Activated naive CD4-positive, alpha-beta T cell treated with Interleukin-2 at 50 U/mL for 16 hours (primary cell): Measurements from ENCODE around the gene SAMD14.
A peak's percentile ranks its signal among the peaks of the same experiment; 100 is the strongest.

ENCODE experiments used
- DNase-seq: peaks from one replicate; pipeline ENCODE4 v3.0.0-alpha.2; 2020

SAMD14 gene

DNA sequence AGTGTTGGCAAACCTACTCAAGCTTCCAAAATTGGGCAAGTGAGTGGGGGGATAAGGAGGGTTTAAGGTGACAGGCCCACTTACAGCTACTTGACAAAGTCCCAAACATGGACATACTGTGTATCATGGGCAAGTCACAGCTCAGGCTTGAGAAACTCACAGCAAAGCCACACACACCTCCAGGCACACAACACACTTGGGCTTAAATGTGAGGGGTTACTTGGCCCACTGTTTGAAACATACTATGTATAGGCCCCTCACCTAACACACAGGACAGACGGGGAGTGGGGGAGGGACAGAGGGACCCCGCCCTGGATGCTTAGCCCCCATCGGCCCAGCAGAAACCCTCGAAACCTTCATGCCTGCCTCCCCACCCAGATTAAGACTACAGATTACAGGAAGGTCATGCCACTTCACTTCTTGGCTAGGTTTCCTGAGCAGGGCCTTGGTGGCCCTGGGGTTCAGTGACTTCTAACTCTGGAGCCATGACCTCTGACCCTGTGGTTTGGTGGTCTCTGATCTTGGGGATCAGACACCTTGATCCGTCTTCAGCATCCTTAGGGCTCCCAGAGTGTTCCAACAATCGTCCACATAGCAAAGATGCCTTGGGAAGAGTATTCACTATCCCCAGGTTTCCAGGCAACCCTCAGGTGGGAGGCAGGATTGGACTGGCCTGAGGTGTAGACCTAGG, 2.3 kb upstream of the SAMD14 start:
- DNase-seq = no peak

DNA sequence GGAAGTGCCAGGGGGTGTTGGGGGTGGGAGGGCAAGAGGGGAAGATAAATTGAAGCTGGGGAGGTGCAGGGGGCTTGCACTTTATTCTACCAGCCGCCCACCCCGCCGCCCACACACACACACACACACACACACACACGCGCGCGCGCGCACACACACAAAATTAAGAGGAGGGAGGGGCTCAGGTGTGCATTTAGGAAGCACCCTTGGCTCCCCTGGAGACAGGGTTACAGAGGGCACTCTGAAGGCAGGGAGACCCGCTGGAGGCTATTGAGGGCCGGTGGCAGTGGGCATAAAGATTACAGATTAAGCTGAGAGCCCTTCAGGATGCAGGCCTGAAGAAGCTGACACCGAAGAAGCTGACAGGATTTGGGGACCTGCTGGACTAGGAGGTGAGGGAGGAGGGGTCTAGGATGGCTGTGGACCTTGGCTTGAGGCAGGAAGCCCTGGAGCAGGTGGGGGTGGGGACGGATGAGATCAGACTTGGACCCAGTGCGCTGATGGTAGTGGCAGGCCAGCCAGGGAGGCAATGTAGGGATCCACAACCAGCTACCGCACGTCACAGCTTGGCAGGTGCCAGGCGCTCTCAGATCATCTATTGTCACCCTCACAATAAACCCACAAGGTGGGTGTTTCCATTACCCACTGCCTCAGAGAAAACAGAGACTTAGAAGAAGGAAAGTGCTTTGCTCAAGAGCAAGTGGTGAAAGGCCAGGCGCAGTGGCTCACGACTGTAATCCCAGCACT, 772 bp upstream of the SAMD14 start:
- DNase-seq = no peak

DNA sequence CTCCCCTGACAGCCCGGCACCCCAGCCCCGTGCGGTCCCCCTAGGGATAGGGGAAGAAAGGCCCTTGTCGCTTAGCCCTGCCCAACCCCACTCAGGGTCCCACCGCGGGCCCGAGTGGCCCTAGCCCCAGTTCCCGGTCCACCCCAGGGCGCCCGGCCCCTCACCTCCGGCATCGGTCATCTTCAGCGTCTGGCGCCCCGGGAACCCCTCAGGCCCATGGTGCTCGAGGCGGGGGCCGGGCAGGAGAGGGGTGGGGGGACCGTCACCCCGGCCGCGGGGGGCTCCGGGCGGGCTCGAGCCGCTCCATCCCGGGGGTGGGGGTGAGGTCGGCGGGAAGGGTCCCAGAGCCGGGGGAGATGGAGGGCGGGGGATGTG, 620 bp downstream of the SAMD14 start:
- DNase-seq = no peak

DNA sequence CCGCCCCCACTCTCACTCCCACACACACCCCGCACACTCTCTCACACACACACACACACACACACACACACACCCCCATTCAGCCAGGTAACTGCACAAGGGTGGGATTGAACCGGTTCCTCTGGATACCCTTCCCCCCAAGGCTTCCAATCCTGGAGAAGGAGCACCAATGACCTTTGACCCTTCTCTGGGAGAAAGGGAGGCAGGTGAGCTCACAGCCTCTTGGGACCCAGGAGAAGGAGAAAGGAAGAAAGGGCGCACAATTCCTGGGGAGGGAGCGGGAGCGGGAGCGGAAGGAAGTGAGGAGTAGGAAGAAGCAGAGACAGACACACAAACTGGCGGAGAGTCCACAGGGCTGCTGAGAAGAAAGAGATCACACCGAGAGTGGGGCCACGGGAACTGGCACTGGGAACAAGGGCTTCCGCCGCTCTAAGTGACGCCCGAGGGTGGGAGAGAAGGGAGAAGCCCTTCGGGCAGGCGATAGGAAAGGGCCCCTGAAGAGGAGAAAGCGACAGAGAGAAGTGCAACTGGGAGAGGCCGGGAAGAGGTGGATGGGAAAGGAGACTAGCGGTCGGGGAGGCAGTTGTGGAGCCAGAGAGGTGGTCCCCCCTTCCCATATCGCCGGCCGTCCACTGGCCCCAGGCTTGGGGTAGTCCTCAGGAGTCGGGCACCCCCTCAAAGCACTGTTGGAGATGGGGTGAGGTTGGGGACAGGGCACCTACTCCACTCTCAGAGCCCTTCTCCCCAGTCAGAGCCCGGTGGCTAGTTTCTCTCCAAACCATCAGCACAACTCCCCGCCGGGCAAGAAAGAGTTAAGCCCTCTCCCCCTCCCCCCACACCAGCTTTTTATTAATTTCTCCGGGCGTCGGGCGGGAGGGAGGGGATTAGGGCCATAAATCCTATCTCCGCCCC, 1.3 kb downstream of the SAMD14 start:
- no peak for DNase-seq

DNA sequence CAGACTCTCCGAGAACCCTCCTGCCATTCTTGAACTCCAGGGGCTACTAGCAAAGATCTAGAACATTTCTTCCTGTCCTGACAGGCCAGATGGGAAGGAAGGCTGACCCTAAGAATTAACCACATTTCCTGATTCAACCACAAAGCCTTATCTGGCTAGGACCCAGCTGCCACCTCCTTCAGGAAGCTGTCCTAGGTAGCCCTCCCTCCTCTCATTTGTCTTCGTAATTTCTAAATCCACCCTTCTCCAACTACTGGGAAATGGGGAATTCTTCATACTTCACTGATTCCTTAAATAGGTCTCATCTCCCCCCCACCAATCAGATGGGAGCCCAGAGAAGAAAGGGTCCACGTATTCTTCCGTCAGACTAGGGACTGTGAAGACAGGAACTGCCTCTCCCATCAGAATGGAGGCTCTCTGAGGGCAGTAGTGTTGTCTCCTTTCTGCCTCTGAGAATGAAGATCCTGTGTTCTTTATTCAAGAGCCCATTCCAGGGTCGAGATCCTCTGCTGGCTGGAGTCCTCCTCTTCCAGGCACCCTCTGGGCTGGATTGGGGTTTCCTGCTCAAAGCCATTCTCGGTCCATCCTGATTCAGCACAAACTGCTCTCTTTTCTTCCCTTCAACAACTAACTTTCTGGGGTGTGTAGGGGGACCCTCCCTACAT, 2.1 kb downstream of the SAMD14 start:
- DNase-seq = no peak

DNA sequence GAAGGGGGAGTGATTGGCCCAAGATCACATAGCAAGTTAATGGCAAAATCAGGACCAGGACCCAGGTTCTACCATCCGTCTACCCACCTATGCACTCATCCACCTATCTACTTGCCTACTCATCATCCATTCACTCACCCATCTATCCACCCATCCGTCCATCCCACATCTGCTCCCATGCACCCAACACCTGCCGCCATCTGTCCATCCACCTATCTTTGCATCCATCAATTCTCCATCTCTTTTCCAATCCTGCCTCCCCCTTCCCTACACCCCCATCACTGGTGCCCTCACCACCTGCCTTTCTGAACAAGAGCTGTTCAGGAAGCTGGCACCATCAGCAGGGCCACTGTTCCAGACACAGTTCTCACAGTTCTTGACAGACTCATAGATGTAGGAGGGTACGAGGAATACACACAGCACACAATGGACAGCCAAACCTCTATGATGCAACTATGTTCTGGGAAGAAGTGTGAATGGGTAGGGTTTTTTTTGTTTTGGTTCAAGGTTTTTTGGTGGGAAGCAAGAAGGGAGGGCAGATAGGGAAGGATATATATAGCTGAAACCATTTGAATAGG, 4.5 kb downstream of the SAMD14 start:
- no peak for DNase-seq

DNA sequence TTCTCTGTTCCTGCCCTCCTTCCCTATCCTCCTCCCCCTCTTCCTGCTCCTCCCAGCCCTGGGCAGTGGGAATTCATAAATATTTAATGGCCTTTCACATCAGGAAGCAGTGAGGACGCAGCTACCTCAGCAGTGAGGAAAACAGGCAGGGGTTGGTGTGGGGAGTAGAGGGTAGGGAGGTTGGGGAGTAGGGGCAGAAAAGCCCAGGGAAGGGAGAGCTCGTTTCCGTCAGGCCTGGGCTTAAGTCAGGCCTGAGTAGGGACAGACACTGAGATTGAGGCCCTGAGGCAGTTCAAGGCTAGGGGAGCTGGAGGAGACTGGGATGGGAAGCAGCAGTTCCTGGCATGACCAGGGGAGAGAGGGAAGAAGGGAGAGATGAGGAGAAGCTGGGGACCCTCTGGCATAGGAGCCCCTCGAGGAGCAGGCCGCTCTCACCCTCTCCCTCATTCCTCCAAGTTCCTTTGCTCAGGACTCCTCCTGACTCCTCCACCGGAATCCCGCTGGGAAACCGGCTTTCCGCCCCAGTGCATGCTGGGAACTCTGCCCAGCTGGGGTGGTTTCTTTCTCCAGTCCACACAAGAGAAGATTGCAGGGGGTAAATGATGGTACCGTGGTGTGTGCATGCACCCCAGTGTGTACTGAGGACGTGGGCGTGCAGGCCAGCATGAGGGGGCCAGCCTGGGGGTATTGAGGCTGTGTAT, 6.2 kb downstream of the SAMD14 start:
- DNase-seq = no peak

DNA sequence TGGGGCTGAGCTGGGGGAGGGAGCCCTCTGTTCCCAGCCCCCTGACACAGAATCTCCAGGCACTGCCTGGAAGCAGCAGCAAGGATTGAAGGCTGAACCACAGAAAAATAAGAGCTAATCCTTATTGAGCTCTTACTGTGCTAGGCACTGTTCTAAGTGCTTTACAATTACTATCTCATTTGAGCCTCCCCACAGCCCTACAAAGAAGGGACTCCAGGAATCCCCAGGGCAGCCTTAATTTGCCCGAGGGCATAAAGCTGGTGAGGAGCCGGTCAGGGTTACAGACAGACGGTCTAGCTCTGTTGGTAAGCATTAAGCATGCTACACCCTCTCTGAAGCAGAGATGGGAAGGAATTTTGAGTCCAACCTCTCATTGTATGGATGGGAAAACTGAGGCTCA, 7.0 kb downstream of the SAMD14 start:
- DNase-seq = no peak

DNA sequence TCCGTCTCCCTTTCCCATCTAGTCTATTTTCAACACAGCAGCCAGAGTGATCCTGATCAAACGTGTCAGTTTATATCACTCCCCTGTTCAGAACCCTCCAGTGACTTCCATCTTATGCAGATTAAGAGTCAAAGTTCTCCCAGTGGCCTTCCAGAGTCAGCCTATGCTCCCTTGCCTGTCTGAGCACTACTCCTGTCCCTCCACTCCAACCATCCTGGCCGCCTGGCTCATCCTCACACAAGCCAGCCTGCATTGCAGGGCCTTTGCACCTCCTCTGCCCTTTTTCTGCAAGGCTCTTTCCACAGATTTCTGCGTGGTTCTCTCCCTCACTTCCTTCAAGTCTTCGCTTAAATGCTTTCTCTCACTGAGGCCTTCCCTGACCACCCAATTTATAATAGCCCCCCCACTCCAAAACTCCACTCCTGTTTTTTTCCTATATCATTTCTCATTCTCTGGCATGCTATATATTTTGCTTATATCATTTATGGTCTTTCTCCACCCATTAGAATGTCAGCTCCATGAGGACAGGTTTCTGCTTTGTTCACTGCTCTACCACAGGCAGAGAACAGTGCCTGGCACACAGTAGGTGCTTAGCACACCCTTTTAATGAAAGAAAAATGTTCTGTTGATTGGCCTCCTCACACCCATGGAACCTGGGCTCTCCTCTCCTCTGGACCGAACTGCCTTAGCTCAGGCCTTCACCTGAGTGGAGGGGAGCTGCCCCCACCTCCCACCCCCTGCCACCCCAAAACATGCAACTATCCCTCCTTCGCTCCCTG, 9.3 kb downstream of the SAMD14 start:
- DNase-seq = no peak

DNA sequence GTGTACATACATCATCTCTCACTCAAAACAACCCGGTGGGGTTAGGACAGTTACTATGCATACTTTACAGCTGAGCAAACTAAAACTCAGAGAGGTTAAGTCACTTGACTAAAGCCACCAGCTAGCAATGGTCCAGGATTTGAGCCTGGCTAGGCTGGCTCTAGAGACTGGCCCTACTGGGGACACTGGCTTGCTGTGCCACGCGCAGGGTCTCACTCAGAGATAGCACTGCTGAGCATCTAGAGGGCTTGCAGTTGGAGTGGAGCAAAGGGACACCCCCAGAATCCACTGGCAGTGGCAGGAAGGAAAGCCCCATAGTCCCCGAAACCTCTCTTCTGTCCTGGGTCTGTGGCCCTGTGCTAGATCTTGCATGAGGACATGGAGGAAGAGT, 11.1 kb downstream of the SAMD14 start:
- no peak for DNase-seq

DNA sequence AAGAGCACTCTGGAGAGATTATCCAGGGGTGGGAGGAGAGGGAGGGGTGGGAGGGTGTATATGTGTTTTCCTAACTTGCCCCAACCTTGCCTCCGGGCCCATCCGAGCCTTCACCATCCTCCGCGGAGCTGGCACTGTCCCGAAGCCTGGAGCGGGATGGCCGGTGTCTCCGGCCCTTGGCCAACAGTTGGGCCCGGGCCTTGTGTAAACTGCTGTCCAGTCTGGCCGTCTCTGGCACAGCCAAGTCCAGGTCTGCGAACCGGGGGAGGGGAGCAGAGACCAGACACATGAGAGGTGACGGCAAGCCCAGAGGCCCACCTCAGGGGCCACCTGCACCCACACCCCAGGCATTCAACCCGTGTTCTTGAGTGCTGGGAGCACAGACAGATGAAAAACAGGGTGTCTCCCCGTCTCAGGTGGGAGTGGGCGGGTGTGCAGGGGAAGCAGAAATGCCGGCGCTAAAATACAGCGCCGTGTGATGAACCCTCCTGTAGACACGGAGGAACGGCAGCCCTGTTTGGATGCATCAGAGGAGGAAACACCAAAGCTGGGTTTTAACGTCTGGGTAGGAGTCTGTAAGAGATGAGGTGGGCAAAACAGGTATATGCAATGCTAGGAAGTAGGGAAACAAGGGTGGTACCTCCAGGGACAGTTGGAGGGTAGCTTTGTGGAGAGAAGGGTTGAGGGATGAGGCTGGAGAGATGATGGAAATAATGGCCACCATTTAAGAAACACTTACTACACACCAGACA, 11.7 kb downstream of the SAMD14 start:
- no peak for DNase-seq

DNA sequence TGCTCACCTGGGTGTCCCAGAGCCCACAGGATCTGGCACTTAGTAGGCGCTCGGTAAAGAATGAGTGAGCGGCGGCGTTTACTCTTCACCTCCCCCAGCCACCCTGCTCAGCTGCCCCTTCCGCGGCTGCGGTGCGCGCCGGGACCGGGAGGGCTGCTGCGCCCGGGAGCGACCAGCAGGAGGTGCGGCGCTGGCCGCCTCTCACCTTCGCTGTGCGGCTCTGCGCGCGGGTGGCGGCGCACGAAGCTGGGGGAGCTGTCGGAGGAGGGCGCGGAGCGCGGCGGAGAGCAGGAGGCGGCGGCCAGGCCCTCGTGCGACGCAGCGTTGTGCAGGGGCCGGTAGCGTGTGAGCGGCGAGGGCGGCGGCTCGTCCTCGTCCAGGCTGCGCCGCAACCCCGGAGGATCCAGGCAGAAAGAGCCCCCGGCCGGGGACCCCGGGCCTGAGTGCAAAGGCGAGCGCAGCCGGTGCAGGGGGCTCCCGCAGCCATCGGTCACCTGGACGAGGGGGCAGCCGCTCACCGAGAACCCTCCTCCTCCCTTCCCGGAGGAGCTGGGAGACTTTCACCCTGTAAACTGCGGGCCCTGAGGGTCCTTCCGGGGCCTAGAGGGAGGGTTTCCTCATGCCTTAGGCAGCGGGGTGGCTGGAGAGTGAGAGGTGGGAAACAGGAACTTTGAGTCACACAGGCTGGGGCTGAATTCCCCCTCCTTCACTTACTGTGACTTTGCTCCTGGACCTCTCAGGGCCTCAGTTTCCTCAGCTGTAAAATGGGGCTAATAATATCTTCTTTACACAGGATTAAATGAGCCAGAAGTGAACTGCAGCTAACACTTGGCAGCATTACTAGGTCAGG, 12.5 kb downstream of the SAMD14 start:
- DNase-seq = peak; percentile 71

DNA sequence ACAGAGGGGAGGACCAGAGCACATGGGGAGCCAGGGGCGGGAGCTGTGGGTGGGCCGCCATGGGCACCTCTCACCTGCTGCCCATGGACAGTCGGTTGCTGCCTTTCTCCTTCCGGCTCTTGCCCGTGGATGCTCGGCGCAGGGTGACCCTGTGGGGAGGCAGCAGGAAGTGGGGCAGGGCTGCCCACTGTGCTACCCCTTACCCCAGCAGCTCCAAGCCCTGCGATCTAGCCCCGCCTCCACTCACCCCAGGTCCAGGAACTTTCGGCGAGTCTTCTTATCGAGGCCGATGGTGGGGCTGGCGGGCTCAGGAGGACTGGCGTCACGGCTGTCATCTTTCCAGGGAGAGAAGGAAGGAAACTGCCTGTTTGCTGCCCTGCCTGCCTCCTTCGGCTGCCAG, 14.2 kb downstream of the SAMD14 start:
- DNase-seq = no peak

DNA sequence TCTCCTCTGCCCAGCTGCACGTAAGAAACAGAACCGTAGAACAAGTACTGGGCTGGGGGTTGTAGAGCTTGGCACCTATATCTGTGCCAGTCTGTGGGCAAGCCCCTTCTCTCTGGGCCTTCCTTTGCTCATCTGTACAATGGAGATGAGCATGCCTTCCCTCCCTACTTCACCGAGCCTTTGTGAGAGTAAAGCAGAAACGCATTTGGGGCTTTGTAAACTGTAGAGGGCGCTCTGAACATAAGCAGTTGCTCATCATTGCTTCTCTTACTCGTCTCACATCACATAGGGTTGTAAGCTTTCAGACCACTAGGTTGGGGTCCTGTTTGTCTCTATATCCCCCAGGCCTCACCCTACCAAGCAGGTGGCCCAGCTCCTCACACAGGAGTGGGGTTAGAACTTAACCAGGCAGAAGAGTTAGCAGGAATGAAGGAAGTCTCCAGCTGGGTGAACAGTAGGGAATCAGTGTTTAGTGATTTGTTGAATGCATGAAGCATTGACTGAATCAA, 15.1 kb downstream of the SAMD14 start:
- peak; percentile 17 for DNase-seq

DNA sequence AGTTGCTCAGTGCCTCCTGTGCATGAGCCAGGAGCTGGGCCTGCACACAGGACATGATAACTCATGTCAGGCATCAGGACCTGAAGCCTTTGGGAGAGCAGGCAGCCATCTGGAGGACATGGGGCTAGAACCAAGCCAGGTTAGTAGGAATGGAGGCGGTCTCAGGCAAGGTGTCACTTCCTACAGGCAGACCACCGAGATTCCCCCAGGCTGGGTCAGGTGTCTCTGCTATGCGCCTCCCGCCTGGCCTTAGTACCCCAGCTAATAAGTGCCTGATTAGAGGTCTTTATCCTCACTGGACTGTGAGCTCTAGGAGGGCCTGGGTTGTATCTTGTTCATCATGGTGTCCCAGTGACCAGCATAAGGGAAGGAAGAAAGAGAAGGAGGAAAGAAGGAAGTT, 15.6 kb downstream of the SAMD14 start:
- no peak for DNase-seq

DNA sequence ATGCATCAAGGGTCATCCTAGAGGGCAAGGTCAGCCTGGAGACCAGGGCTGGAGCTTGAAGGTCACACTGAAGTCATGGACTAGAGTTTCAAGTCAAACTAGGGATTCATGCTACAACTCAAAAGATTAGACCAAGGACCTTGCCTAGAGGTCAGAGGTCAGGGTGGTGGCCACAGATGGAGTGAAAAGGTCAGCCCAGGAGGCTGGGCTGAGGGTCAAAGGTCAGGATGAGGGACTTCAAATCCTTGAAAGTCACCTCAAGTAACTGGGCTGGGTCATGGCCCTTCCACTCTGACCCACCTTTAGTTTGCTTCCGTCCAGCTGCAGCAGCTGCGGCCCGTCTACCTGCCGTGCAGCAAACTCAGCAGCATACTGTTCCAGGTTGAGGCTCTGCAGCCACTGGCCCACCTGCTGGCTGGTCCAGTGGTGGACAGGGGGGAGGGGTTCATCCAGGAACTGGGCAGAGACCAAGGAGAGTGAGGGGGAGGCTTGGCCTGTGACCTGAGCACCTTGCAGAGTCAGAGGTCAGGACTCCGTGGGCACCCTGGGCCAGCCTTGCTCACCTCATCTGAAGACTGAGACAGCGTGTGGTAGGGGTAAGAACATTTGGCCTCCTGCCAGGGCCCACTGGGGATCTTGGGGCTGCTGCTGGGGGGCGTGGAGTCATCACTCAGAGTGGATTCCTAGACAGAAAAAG, 16.2 kb downstream of the SAMD14 start:
- no peak for DNase-seq

DNA sequence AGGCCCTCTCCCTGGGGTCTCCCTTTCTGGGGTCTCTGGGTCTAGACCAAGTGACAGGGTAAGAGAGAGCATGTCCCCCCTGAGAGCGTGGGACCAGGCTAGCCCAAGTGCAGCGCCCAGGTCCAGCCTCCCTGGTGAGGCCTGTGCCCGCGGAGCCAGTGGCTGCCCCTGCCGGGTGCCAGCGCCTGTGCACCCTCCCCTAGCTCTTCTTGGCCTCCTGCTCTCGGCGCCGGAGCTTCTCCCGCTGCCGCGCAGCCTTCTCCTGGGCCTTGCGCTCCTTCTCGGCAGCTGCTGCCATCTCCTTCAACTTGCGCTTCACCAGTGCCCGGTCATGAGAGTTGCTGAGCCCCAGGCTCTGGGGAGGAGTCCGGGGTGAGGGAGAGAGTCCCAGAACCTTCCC, 17.3 kb downstream of the SAMD14 start:
- no peak for DNase-seq
